NCI-H2227 treated with DMSO at 0.1 percent for 48 hours (cell line): ENCODE data around the gene MYB.
"Not testable (repeated sequence)": the region's sequence is repeated elsewhere in the genome, so short reads cannot be mapped to it uniquely, and the experiment has no call there.

ENCODE experiments used
- DNase-seq: peaks from one replicate; lab custom pipeline; 2025; lab: John Stamatoyannopoulos, UW

MYB gene

DNA sequence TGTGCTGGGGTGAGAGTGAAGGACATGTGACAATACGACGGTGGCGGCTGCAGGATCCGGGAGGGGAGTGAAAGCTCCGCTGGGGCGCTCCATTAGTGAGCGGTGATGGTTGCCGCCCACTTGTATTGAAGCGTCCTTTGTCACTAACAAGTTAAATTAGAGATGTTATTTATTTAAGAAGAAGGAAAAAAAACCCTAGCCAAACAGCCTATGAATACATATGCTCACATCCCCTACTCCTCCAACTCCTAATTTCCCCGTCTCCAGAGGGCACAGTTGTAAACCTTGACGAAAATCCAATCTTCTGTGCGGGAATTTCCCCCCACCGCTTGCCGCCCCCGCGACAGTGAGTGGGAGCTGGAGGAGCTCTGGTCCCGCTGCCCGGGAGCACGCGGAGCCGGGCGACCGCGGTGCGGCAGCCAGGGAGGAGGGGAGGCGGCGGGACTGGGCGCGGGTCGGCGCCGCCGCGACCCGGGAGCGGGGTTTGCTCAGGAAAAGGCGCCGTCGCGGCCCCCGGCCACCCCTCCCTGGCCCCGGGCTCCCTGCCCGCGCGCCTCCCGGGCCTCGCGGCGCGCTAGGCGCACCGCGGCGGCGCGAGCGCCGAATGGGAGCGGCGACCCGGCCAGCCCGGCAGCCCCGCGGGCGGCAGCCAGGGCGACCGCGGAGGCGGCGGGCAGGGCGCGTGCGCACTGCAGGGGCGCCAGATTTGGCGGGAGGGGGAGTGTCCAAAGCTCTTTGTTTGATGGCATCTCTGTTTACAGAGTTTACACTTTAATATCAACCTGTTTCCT is at the start of gene MYB:
TSS of gene MYB (plus strand) at position 767 of the 791 bp plus-strand sequence. CDS start 206 bp downstream, outside the sequence.
- DNase-seq = peak; percentile 60

GRCh38 chr6:135132776-135133175 is 48.3 kb upstream of the MYB start:
- DNase-seq = no peak

GRCh38 chr6:135135835-135136234 is 45.3 kb upstream of the MYB start:
- no peak for DNase-seq

DNA sequence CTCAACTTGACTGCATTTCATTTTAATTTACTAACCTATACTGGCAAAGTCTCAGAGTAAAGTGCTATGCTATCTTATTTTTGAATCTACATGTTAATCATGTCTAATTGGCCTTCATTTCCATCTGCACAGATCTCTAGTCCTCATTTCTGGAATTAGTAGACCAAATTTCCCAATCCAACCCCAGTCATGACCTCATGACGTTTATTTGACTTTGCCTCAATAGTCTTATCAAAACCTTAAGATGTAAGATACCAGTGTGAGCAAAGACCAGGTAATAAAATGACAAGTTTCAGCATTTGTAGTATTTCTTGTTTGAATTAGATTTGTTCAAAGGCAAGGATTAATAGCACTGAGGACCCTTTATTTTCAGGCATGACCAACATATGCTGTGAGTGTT is 43.3 kb upstream of the MYB start:
- DNase-seq = no peak

DNA sequence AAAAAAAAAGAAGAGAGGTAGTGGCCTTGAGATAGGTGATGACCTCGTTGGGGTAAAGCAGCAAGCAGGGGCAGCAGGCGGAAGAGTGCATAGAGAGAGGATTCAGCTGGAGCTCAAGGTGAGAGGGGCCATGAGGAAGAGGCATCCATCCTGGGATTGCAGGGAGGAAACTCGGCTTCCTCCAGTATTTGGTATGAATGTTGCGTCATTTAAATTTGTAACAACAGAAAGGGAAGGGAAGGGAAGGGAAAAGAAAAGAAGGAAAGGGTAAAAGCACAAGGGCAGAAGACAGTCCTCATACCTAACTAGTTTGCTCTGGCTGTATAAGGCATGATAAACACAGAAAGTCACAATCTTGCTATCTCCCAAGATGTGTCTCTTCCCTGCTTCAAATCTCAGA is 39.9 kb upstream of the MYB start:
- no peak for DNase-seq

DNA sequence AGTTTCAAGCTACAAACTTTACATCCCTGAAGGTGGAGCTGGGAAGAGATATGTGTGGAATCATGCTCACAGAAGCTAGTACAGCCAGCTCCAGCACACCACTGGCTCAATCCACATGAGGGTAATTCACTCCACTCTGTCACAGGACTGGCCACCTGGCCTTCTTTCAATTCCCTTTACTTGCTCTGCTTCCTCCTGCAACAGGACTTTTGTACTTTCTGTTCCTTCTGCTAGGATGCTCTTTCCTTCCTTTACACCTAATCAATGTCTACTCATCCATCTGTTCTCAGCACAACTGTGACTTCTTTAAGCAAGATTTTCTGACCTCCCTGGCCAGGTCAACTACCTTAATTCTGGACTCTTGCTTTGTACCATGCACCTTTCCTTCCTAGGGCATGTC is 39.4 kb upstream of the MYB start:
- DNase-seq = no peak

DNA sequence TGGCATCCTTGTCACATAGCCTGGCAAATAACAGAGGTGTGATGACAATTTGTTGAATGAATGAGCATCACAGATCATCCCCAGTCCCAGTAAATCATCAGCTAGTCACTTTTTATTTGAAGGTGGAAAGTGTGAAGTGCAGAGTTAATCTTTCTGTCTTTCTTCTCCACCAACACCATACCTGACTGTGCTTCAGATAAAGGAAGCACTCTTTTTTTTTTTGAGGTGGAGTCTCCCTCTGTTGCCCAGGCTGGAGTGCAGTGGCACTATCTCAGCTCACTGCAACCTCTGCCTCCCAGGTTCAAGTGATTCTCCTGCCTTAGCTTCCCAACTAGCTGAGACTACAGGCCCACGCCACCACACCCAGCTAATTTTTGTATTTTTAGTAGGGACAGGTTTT is 38.9 kb upstream of the MYB start:
- not testable (repeated sequence) for DNase-seq

- no peak for DNase-seq
Measured at GRCh38 chr6:135144673-135145062, 36.4 kb upstream of the MYB start.

DNA sequence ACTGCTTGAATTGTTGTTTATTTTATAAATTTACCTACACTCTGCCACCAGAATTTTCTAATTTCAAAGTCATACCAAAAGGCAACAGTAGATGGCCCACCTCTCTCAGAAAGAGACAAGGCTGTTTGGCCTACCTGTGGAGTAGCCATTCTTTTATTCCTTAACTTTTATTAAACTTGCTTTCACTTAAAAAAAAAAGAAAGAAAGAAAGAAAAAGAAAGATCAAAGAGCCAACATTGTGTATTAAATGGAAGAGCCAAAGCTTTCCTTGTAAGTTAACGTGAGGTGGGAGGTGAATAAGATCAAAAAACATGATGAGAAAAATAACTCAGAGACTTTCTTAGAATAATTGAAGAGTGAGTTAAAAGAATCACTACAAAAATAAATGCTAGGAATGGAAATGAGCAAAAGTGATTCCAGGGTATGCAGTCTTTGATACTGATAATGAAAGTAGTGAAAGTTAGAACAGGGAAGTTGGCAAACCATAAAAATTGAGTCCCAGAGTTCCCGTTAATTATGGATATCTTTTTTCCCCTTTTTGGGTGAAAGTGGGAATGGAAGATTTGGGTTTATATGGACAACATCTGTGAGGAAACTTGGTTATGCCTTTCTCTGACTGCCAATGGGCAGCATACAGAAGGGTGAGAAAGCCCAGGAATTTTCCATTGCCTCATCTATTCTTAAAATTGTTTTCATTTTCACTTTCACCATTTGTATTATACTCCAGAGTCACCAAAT is 35.9 kb upstream of the MYB start:
- DNase-seq = no peak

DNA sequence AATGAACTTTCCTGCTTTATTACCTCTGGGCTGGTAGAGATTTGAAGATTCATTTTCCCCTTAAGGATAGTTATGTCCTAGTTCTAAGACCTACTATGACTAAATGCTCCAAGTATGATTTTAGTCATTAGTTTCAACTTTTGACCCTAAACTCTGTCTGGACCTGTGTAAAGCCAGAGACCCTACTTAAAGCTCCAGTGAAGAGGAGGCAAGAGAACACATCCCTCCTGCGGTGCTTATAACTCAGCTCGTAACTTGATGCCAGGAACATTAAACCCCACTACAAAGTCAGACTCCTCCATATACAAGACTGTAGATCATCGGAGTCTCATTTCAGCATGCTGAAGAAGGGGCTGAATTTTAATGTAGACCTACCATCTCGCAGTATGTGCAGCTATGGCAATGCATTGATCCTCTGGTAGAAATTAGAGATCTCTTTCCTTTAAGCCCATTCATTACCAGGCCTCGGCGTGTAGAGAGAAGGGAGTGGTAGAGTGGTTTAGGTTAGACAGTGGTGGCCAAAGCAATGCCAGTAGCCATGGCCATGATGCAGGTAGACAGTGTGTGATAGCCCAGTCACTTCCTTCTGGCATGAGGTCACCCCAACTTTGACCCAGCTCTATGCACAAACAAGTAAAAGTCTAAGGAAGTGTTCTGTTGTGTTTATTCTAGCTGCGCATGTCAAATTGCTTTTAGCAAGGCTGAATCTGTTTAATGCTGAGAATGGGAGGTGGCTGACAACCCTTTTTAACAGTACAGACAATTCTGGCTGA is 34.8 kb upstream of the MYB start:
- DNase-seq = no peak

- DNase-seq = no peak
Measured at GRCh38 chr6:135147637-135148592, 33.2 kb upstream of the MYB start.

- DNase-seq = peak; percentile 4
Measured at GRCh38 chr6:135148889-135149288, 32.2 kb upstream of the MYB start.

- no peak for DNase-seq
Measured at GRCh38 chr6:135149376-135149775, 31.7 kb upstream of the MYB start.

DNA sequence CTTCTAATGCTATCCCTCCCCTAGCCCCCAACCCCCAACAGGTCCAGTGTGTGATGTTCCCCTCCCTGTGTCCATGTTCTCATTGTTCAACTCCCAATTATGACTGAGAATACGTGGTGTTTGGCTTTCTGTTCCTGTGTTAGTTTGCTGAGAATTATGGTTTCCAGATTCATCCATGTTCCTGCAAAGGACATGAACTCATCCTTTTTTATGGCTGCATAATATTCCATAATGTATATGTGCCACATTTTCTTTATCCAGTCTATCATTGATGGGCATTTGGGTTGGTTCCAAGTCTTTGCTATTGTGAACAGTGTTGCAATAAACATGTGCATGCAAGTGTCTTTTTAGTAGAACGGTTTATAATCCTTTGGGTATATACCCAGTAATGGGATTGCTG is 30.6 kb upstream of the MYB start:
- DNase-seq = not testable (repeated sequence)

GRCh38 chr6:135154125-135154524 is 27.0 kb upstream of the MYB start:
- not testable (repeated sequence) for DNase-seq

DNA sequence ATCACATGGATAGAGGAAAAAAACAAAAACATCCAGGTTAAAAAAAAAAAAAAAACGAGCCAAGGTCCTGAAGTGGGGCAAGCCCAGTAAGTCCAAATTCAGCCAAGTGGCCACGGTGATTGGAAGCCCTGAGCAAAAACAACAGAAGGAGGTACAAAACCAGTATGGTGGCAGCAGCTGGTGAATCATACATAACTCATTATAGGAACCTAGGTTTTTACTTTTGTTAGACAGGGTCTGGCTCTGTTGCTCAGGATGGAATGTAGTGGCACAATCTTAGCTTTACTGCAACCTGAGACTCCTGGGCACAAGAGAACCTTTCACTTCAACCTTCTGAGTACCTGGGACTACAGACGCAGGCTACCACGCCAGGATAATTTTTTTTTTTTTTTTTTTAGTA is 22.7 kb upstream of the MYB start:
- no peak for DNase-seq

DNA sequence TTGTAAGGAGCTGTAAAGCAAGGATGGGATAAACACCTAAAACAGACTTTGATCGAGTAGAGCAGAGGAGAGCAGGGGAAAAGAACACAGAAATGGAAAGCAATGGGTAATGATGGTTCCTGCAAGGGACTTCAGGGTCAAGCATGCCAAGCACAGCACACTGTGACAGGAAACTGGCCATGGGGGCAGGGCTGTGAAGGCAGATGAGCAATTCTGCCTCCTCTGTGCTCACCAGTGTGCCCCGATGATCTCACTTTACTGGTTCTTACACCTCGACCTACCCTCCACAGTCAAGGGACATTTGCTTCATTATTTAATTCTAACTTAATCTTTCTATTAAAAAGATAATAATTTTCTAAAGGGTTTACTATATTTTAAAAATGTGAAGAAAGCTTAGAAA is 21.6 kb upstream of the MYB start:
- DNase-seq = no peak

- no peak for DNase-seq
Measured at GRCh38 chr6:135161411-135162395, 19.4 kb upstream of the MYB start.

- DNase-seq = peak; percentile 9
Measured at GRCh38 chr6:135162678-135163439, 18.2 kb upstream of the MYB start.

- no peak for DNase-seq
Measured at GRCh38 chr6:135163440-135163738, 17.7 kb upstream of the MYB start.
